ENCODE results near the gene RC3H1. TPM values are rescaled to one million over a fixed set of nuclear protein-coding genes. Genes with fewer than 3 reads are reported as not detected.

Gene RC3H1
- total RNA-seq, 1 donor from 2014 or later = 20.2 TPM

GRCh38 chr1:173914366-173914871 is 107.7 kb downstream of the RC3H1 start:
- ATAC-seq (no peak), DNase-seq (ENCODE audit: missing footprints) (no peak)
- intact Hi-C loops (cut with DNase I) = no loop called here

- DNase-seq (ENCODE audit: missing footprints) = no peak
- intact Hi-C loops (cut with DNase I) = no loop called here
- ATAC-seq = no peak
These were observed 109.0 kb downstream of the RC3H1 start for GRCh38 chr1:173913111-173913510.

GRCh38 chr1:173903827-173904531 is 118.2 kb downstream of the RC3H1 start:
- intact Hi-C loops (cut with DNase I) = no loop called here
- DNase-seq (ENCODE audit: missing footprints) (no peak), ATAC-seq (no peak)

- intact Hi-C loops (cut with DNase I) = no loop called here
- no peak for ATAC-seq
- no peak for DNase-seq (ENCODE audit: missing footprints)
These were observed 121.2 kb downstream of the RC3H1 start for GRCh38 chr1:173900992-173901391.

DNA sequence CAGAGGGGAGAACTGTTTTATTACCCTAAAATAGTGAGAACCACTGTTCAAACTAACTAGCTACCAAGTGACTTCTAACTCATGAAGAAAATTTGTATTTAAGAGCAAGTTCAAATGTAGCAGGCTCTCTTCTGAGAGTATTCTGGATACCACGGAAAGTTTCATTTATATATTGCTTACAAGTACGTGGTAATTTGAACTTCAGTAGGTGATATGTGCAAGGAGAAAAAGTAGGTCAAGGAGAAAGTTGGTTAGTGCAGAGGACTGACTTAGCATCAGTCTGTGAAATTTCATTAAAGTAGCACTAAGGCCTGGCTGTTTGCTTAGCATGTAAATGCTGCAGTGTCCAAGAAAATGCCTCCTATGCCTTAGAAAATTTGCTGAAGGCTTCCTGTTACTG is 121.7 kb downstream of the RC3H1 start:
- DNase-seq (ENCODE audit: missing footprints) (no peak), ATAC-seq (no peak)
- intact Hi-C loops (cut with DNase I) = no loop called here

- intact Hi-C loops (cut with DNase I) = no loop called here
- DNase-seq (ENCODE audit: missing footprints) = no peak
- ATAC-seq = no peak
These were observed 128.0 kb downstream of the RC3H1 start for GRCh38 chr1:173894189-173894588.

DNA sequence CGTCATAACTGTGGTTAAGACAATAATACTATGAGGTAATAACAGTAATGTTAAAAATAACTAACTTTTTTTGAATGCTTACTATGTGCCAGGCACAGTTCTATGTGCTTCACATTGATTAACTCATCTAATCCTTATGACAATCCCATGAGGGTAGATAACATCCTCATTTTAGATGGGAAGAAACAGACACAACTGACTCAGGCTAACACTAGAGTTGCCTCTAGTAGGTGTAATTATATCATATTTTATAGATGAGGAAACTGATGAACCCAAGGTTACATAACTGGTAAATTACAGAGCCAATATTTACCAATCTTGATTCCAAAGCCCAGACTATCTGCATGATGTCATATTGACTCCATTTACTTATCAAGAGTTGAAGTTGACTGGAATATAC is 128.5 kb downstream of the RC3H1 start:
- no peak for DNase-seq (ENCODE audit: missing footprints)

DNA sequence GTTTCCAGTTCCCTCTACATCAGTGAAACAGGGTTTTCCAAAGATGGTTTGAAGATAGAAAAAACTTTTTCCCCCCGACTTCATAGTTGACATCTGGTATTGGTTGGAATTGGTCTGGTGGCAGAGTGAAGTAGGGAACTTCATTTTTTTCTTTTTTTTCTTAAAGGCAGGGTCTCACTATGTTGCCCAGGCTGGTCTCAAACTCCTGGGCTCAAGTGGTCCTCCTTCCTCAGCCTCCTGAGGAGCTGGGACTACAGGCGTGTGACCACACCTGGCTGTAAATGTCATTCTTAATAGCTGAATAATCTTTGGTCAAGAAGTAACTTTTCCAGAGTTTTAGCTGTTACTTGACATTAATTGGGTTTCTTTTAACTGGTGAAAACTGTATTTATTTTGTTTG is 132.3 kb downstream of the RC3H1 start:
- intact Hi-C loops (cut with DNase I) = no loop called here
- DNase-seq (ENCODE audit: missing footprints) = no peak
- ATAC-seq = no peak

More for the DNA sequence above, 128.5 kb downstream of the RC3H1 start:
- intact Hi-C loops (cut with DNase I) = no loop called here
- ATAC-seq = no peak

GRCh38 chr1:173888749-173889148 is 133.4 kb downstream of the RC3H1 start:
- no peak for DNase-seq (ENCODE audit: missing footprints)
- no peak for ATAC-seq
- intact Hi-C loops (cut with DNase I) = no loop called here

DNA sequence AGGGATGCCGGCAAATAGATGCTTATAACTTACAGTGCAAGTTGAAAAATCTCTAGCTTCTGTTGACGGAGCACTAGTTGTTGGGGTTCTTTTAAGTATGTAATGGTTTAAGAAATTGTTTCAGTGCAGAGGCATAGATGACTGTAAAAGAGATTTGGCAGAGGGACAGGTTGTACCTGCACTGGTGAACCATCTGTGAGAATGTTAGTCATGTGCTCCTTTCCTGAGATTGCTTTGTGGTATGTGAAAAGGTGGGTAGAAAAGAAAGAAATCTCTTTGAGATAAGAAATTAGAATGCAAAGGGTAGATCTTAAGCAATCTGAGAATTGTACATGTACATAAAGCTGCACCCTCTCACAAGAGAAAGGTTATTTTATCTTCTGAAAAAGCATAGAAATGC is 134.5 kb downstream of the RC3H1 start:
- intact Hi-C loops (cut with DNase I) = no loop called here
- no peak for ATAC-seq
- no peak for DNase-seq (ENCODE audit: missing footprints)

GRCh38 chr1:173886746-173887611 is 135.2 kb downstream of the RC3H1 start:
- DNase-seq (ENCODE audit: missing footprints) (no peak), ATAC-seq (no peak)
- intact Hi-C loops (cut with DNase I) = no loop called here

DNA sequence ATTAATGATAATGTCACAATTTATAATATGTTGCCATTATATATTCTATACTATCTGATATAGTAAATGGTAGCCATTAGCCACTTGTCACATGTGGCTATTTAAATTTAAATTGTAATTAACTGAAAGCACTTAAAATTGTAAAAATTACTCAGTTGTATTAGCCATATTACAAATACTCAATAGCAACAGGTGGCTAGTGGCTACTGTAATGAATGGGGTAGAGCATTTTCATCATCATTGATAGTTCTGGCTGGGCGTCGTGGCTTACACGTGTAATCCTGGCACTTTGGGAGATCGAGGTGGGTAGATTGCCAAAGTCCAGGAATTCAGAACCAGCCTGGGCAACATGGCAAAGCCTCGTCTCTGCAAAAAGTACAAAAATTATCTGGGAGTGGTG is 137.5 kb downstream of the RC3H1 start:
- no peak for ATAC-seq
- intact Hi-C loops (cut with DNase I) = no loop called here
- DNase-seq (ENCODE audit: missing footprints) = peak; percentile 21

Other genes starting within 250 kb of the RC3H1 start
- 13.5 TPM for gene DARS2, start 197.7 kb downstream of the RC3H1 start, total RNA-seq
- 3.3 TPM for gene CENPL, start 197.5 kb downstream of the RC3H1 start, total RNA-seq
- 46.4 TPM for gene GAS5, start 154.4 kb downstream of the RC3H1 start, total RNA-seq
- 7.7 TPM for gene ZBTB37, start 154.0 kb downstream of the RC3H1 start, total RNA-seq
- 0.46 TPM for gene SERPINC1, start 105.0 kb downstream of the RC3H1 start, total RNA-seq
- 61.4 TPM for gene RABGAP1L, start 137.2 kb upstream of the RC3H1 start, total RNA-seq